ENCODE data around the gene SRSF2. TPM values are rescaled to one million over a fixed set of nuclear protein-coding genes. Genes with fewer than 3 reads are reported as not detected.
"Not testable (repeated sequence)": the region's sequence is repeated elsewhere in the genome, so short reads cannot be mapped to it uniquely, and the experiment has no call there.

Gene SRSF2
- 100 to 1,000 TPM; 242 to 351 TPM for total RNA-seq

GRCh38 chr17:76737082-76737675 lies at the start of gene SRSF2:
TSS of gene SRSF2 (minus strand) at chr17:76737331. CDS start at chr17:76737160, 171 bp downstream.
- DNase-seq (ENCODE audit: low spot score in 2 of 2) = peak; percentile 99 to 100
- H3K9me3 Mint-ChIP-seq = peaks cover 0 to 3% of the 10 kb centered on the region in 2 donors
- H3K27ac Mint-ChIP-seq = peak within 1 kb of the TSS; percentile 99 to 100
- ATAC-seq = peak; percentile 74 to 75
- H3K36me3 Mint-ChIP-seq = peaks cover 41 to 48% of the 10 kb centered on the region in 2 donors

GRCh38 chr17:76784926-76785325 lies 47.8 kb upstream of the SRSF2 start:
- peak overlapping the region in 1 of 2 donors; percentile 11 for H3K27ac Mint-ChIP-seq
- no peak for DNase-seq (ENCODE audit: low spot score in 2 of 2)
- no peak for ATAC-seq
- H3K9me3 Mint-ChIP-seq = no peaks in the 10 kb centered on the region
- H3K36me3 Mint-ChIP-seq = no peaks in the 10 kb centered on the region

DNA sequence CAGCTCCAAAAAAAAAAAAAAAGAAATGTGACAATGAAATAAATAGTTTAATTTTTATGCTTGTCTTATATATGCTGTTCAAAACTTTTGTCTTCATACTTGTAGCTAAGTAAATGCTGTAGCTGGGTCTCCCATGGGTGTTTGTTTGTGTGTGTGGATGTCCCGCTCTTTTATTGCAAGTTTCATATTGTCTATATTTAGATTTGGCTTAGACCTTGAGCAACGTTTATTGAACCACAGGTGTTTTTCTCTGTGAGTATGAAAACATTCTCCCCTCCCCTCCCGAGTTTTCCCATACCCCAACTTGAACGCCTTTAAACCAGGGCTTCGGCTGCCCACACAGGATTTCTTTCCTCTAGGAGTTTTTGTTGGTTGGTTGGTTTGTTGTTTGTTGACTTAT lies 46.0 kb upstream of the SRSF2 start:
- ATAC-seq = no peak
- Mint-ChIP-seq H3K36me3 (no peaks in the 10 kb centered on the region), H3K9me3 (no peaks in the 10 kb centered on the region), H3K27ac (no peak overlapping the region)
- no peak for DNase-seq (ENCODE audit: low spot score in 2 of 2)

DNA sequence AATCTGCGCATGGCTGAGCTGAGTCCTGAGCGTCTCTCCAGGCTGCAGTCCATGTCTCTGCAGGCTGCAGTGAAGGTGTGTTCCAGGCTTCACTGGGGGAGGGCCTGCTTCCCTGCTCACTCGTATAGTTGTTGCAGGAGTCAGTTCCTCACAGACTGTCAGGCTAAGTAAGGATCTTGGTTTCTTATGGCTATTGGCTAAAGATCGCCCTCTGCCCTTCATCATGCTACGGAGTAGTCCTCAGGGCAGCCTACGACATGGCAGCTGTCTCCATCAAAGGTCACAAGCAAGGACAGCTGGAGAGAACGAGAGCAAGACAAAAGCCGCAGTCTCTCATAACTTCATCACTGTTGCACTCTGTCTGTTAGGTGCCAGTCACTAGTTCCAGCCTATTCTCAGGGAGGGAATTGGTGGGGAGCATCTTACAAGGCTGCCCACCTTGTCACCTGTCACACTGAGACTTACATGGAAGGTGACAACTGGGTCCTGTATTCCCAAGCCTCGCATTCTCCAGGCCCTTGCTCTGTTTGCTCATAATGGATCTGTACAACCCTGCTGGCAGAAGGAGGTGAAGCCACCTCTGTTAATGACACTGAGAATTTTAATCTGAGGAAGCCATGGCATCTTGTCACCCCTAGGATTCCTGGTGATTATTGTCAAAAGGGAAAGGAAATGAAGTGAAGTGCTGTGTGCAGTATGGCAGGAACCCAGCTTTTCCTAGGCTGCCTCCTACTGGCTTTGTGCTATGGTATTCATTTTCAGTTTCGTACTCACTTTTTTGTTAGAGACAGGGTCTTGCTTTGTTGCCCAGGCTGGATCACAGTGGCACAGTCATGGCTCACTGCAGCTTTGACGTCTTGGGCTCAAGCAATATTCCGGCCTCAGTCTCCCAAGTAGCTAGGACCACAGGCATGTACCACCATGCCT lies 44.2 kb upstream of the SRSF2 start:
- ATAC-seq (peak in 1 of 2 donors; percentile 28), DNase-seq (ENCODE audit: low spot score in 2 of 2) (no peak)

GRCh38 chr17:76775021-76775600 lies 38.0 kb upstream of the SRSF2 start:
- Mint-ChIP-seq H3K36me3 (peaks cover 4 to 22% of the 10 kb centered on the region in 2 donors), H3K9me3 (peaks cover 0 to 5% of the 10 kb centered on the region in 2 donors), H3K27ac (peak overlapping the region in 1 of 2 donors; percentile 19)
- no peak for ATAC-seq
- no peak for DNase-seq (ENCODE audit: low spot score in 2 of 2)

More for the DNA sequence above, 44.2 kb upstream of the SRSF2 start:
- Mint-ChIP-seq H3K27ac (no peak overlapping the region), H3K36me3 (no peaks in the 10 kb centered on the region), H3K9me3 (no peaks in the 10 kb centered on the region)

GRCh38 chr17:76772842-76773525 lies 35.9 kb upstream of the SRSF2 start:
- peaks cover 11 to 32% of the 10 kb centered on the region in 2 donors for H3K36me3 Mint-ChIP-seq
- peaks cover 0 to 5% of the 10 kb centered on the region in 2 donors for H3K9me3 Mint-ChIP-seq
- DNase-seq (ENCODE audit: low spot score in 2 of 2) (peak in 1 of 2 donors; percentile 29), ATAC-seq (peak; percentile 90 to 98)
- peak overlapping the region; percentile 88 for H3K27ac Mint-ChIP-seq

DNA sequence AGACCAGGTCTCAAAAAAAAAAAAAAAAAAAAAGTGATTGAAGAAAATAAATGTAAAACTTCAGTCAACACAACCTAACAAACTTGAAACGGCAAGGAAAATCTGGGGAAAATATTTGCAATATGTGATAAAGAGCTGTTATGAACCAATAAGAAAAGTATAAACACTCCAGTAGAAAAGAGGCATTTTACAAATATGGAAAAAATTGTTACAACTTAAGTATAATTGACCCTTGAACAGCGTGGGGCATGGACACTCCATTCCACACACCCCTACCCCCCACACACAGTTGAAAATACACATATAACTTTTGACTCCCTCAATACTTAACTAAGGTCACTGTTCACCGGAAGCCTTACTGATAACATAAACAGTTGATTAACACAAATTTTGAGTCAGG lies 21.4 kb upstream of the SRSF2 start:
- H3K27ac Mint-ChIP-seq = no peak overlapping the region
- DNase-seq (ENCODE audit: low spot score in 2 of 2) (no peak), ATAC-seq (no peak)
- H3K36me3 Mint-ChIP-seq = peaks cover 5 to 7% of the 10 kb centered on the region in 2 donors
- no peaks in the 10 kb centered on the region for H3K9me3 Mint-ChIP-seq

- ATAC-seq (no peak), DNase-seq (ENCODE audit: low spot score in 2 of 2) (no peak)
- Mint-ChIP-seq H3K36me3 (peaks cover 7 to 13% of the 10 kb centered on the region in 2 donors), H3K9me3 (no peaks in the 10 kb centered on the region), H3K27ac (no peak overlapping the region)
These were observed 20.1 kb upstream of the SRSF2 start for GRCh38 chr17:76757256-76757655.

DNA sequence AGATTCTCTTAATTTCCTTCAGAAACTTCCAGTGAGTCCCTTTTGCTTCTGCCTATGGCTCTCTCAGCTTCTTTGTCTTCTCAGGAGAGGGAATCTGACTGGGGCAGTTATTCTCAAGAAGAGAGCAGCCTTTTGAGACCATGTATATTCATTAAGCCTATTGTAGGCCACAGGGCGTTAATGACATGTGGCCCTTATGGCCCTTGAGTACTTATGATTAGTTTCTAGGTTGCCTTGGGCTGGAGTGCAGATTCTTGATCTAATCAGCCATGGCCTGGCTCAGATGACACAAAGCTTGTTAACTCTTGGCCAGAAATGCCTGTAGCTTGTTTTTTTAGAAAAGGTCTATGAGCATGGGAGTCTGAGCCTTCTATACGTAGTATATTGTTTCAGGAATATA lies 18.2 kb upstream of the SRSF2 start:
- no peak for ATAC-seq
- Mint-ChIP-seq H3K9me3 (no peaks in the 10 kb centered on the region), H3K27ac (no peak overlapping the region), H3K36me3 (peaks cover 7 to 13% of the 10 kb centered on the region in 2 donors)
- no peak for DNase-seq (ENCODE audit: low spot score in 2 of 2)

GRCh38 chr17:76753061-76753961 lies 16.2 kb upstream of the SRSF2 start:
- peaks cover 10 to 13% of the 10 kb centered on the region in 2 donors for H3K36me3 Mint-ChIP-seq
- no peaks in the 10 kb centered on the region for H3K9me3 Mint-ChIP-seq
- peak; percentile 38 to 58 for DNase-seq (ENCODE audit: low spot score in 2 of 2)

GRCh38 chr17:76752006-76752405 lies 14.9 kb upstream of the SRSF2 start:
- Mint-ChIP-seq H3K36me3 (peaks cover 6 to 10% of the 10 kb centered on the region in 2 donors), H3K9me3 (no peaks in the 10 kb centered on the region), H3K27ac (peak overlapping the region; percentile 99)
- no peak for DNase-seq (ENCODE audit: low spot score in 2 of 2)
- peak; percentile 19 to 35 for ATAC-seq

More at GRCh38 chr17:76753061-76753961, 16.2 kb upstream of the SRSF2 start:
- ATAC-seq = peak; percentile 94 to 96
- H3K27ac Mint-ChIP-seq = peak overlapping the region; percentile 99

GRCh38 chr17:76751416-76751993 lies 14.4 kb upstream of the SRSF2 start:
- DNase-seq (ENCODE audit: low spot score in 2 of 2) (no peak), ATAC-seq (no peak)
- peaks cover 7 to 8% of the 10 kb centered on the region in 2 donors for H3K36me3 Mint-ChIP-seq
- no peaks in the 10 kb centered on the region for H3K9me3 Mint-ChIP-seq
- H3K27ac Mint-ChIP-seq = peak overlapping the region in 1 of 2 donors; percentile 99

DNA sequence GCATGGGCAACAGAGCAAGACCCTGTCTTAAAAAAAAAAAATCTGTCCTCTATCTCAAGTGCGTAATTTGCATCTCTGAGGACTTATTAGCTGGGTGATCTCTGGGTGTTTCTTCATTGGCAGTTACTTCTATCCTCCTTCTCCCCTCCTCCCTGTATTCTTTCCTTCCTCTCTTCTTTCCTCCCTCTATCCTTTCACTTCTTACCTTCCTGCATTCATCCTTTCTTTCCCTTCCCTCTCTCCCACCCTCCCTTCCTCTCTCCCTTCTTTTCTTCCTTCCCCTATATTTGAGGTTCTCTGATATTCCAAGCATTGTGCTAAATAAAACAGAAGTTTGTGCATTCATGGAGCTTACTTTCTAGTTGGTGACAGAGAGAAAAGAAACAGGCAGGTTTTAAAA lies 11.5 kb upstream of the SRSF2 start:
- ATAC-seq = no peak
- no peak for DNase-seq (ENCODE audit: low spot score in 2 of 2)
- Mint-ChIP-seq H3K9me3 (no peaks in the 10 kb centered on the region), H3K36me3 (peaks cover 7 to 34% of the 10 kb centered on the region in 2 donors), H3K27ac (peak overlapping the region in 1 of 2 donors; percentile 69)

DNA sequence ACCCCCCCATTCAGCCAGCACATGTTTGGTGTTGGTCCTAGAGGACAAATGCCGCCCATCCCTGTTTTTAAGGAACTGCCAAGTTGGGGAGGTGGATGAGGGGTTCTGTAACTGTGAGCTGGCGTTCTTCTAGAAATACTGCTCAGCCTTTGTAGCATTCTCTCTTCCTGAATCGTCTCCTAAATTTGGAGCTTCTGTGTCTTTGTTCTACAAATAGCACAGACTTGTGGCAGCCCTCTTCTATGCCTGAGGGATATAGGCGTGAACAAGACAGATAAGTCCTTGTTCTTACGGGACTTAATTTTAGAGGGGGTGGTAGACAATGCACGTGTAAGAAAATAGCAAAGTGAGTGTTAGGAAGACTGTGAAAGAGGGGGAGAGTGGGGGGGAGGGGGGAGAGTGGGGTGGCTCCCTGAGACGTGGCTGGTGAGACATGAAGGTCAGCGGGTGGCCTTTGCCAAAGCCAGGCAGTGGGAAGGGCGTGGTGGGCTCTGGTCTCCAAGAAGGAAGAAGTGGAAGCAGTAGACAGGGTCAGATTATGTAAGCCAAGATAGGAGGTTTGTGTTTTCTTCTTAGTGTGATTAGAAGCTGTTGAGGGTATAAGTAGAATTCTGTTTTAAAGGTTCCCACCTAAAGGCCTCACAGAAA lies 10.7 kb upstream of the SRSF2 start:
- no peak overlapping the region for H3K27ac Mint-ChIP-seq
- no peaks in the 10 kb centered on the region for H3K9me3 Mint-ChIP-seq
- peaks cover under 1 to 34% of the 10 kb centered on the region in 2 donors for H3K36me3 Mint-ChIP-seq
- ATAC-seq = no peak
- no peak for DNase-seq (ENCODE audit: low spot score in 2 of 2)

DNA sequence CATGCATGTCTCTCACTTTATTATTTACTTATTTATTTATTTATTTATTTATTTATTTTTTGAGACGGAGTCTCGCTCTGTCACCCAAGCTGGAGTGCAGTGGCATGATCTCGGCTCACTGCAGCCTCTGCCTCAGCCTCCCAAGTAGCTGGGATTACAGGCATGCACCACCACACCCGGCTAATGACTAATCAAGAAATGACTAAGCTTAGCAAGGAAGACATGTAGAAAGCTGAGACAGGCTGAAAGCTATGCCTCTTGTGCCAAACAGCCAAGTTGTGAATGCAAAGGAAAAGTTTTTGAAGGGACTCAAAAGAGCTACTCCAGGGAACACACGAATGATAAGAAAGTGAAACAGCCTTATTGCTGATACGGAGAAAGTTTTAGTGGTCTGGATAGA lies 8.7 kb upstream of the SRSF2 start:
- H3K27ac Mint-ChIP-seq = peak overlapping the region in 1 of 2 donors; percentile 36
- DNase-seq (ENCODE audit: low spot score in 2 of 2); H3K9me3 Mint-ChIP-seq: not testable (repeated sequence)
- peaks cover 0 to 40% of the 10 kb centered on the region in 2 donors for H3K36me3 Mint-ChIP-seq
- peak; percentile 61 to 89 for ATAC-seq

All from activated naive CD4-positive, alpha-beta T cell treated with anti-CD3 and anti-CD28 coated beads, Interleukin-2, amount 50 U/mL, for 72 hours (primary cell).